GM18511 (cell line): ENCODE results near the gene CDX2.

Experiments used
- ATAC-seq: cut with Tn5 transposase; IDR thresholded peaks from one replicate; pipeline ENCODE4 v1.9.1; 2021; ENCODE audit warnings: mild to moderate bottlenecking, moderate library complexity; ENCODE audit not compliant: unreplicated experiment

The CDX2 gene

GRCh38 chr13:27919659-27919933, 49.5 kb downstream of the CDX2 start:
- peak; percentile 69 for ATAC-seq

- no peak for ATAC-seq
These were observed 50.0 kb downstream of the CDX2 start for GRCh38 chr13:27918918-27919658.

DNA sequence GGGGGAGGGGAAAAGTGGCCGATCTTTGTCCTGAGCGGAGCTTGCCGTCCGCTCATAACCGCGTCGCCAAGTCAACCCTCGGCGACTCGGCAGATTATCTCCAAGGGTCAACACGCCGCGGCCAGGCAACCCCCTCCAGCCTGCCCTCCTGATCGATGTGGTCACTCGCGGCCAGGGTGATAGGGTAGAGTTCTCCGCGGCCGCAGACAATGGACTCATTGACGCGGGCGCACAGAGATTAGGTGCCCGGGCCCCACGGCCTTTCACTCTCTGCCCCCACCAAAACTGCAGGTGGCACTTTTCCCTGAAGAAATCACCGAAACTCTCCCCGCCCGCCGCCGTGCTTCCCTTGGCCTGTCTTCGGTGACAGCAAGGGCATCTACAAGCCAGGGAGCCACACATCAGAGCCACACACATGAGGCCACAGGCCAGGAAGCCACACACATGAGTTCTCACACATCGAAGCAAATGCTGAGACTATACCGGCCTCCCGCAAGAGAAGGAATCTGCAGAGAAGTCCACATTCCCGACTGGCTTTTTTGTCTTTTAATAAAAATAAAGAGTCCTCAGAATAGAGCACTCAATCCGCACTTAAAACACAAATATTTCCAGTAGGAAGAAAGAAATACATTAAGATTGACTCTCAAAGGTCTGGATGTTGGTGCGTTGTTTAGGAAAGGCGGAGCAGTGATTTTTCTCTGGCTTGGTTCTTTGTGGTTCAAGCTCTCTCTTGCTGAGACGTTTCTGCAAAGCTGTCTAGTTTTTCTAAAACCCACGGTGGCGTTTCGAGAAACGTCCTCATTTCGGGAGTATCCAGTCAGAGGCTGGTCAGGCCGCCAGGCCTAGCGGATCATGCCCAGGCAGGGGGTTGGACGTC, 50.8 kb downstream of the CDX2 start:
- no peak for ATAC-seq

DNA sequence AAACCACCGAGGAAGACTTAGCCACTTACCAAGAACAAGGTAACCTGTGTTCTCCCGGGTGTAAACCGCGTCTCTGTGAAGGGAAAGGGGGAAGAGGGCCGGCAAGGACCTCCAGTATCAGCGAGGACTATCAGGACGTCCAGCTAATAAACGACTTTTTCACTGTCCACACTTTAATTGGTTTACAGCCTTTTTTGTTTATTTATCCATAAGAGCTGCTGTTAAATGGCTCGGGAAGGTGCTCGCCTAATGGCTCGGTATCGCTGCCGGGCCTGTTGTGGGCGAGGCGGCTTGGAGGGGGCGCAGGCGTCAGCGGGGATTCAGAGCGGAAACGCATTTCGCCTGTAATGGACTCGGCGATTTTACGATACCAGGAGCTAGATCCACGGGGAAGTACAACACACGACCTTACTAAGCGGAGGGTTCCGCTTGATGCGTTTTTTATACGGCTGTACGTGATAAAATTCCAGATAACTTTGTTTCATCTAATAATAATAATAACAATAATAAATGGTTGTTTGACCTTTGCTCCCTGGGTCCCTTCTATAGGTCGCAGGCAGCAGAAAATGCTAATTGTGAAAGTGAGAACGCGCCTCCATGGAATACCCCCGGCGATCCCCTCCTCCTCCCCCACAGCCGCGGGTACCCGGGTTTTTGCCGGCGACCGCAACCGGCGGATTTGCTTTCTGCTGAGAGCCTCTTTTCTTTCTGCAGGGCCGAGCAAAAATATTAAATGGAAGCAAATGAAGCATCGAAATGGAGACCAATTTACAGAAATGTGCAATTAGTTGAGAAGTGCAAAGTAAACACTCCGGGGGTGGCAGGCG, 51.8 kb downstream of the CDX2 start:
- ATAC-seq: no peak

DNA sequence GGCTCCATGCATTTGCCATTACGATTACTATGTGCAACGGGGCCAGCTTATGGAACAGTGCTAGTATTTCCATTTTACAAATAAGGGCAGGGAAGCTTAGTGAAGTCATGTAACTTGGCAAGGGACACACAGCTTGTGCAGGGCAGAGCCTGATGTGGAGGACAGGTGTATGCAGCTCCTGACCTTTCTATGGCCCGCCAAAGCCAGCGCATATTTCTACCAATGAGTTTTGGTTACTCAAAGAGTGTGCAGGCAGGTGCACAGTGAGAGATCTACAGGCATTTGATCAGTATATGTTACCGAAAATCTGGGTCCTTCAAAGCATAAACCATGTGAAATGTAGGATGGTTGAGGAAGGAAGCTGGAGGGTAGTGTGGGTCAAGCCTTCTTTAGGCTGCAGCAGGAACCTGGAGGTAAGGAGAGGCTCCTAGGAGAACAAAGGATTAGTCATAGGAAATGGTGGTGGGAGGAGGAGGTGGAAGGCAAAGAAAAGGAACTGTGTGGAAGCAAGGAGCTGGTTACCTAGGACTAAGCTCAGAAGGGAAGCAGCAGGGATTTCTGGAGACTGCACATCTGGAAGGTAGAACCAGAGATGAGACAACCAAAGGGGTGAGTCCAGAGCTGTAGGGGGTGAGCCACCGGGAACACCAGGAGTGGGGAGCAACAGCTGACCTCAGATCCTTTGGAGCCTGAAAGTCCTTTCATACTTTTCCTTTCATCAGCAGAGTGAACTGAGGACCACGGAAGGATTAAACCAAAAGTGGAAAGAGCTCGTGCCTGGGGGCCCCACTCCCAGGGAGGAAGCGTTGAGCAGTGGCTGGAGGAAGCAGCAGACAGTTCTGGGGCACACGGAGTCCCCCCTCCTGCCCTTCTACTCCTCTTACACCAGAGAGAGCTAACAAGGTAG, 53.6 kb downstream of the CDX2 start:
- no peak for ATAC-seq

- ATAC-seq: no peak
These were observed 56.0 kb downstream of the CDX2 start for GRCh38 chr13:27913160-27913559.

DNA sequence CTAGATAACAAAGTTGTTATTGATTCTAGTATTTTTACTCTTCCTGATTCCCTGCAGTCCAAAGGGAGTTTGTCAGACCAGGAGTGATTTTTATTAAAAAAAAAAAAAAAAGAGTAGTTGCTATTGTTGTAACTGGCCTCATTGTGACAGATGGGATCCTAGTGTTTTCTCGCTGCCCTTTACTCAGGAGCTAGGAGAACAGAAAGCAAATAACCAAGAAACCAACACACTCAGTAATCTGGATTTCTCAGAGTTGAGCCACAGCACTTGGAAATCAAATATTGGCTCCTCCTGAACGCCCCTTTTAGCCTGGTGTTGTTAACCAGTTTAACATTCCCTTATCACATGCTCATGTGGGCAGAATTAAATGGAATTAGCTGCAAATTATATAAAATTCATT, 57.6 kb downstream of the CDX2 start:
- ATAC-seq: no peak
